Left lung (tissue), 10 donors: ENCODE results near the gene CYFIP2. TPM values are rescaled to one million over a fixed set of nuclear protein-coding genes. Genes with fewer than 3 reads are reported as not detected.

Experiments used
- ATAC-seq: fragments of 200-7000 bp; cut with Tn5 transposase; one replicate; pipeline ENCODE4 v1.9.1; 2020; ENCODE audit warnings: moderate library complexity
- DNase-seq, 4 donors: peaks; one replicate each; pipeline ENCODE4 v3.0.0-alpha.2; 2013 to 2020
- H3K27ac ChIP-seq, 2 donors: fragments of 200-600 bp; sonication (generic) in 1 of 2; one replicate each; pipeline versions ENCODE4 v1.5.0 to v1.8.0; 2020 to 2021
- H3K27me3 ChIP-seq, 2 donors: fragments of 200-600 bp; sonication (generic) in 1 of 2; one replicate each; pipeline versions ENCODE4 v1.5.0 to v1.8.0; 2020 to 2021
- H3K36me3 ChIP-seq, 2 donors: fragments of 200-600 bp; sonication (generic) in 1 of 2; one replicate each; pipeline versions ENCODE4 v1.5.0 to v1.8.0; 2020 to 2021
- H3K4me1 ChIP-seq, 2 donors: fragments of 200-600 bp; one replicate each; pipeline ENCODE4 v1.8.0; 2021
- H3K4me3 ChIP-seq, 2 donors: fragments of 200-600 bp; sonication (generic) in 1 of 2; one replicate each; pipeline versions ENCODE4 v1.5.0 to v1.8.0; 2020 to 2021; ENCODE audit warnings: mild to moderate bottlenecking in 1 of 2
- H3K9me3 ChIP-seq, 2 donors: fragments of 200-600 bp; sonication (generic) in 1 of 2; one replicate each; pipeline versions ENCODE4 v1.5.0 to v1.8.0; 2020 to 2021
- intact Hi-C, 2 donors: fragments of 100-400 bp; cut with DNase I; formaldehyde crosslinking; loops; one replicate each; pipeline versions ENCODE4 v1.11.2 to v1.14.2; 2022
- polyA plus RNA-seq, 6 donors: library from polyadenylated mRNA; unstranded; fragments of 120-200 nt; gene quantifications; one replicate each; pipeline ENCODE4 v1.2.1, GENCODE V29; 2013; ENCODE audit not compliant: insufficient read length in 6 of 6
- total RNA-seq, 2 donors: library from RNA; stranded (reverse); fragmentation: NEBNext Ultra II Directional; extraction: Animal tissue kit (Norgen Biotek cat#: 25700); gene quantifications; one replicate each; pipeline ENCODE4 v1.2.1, GENCODE V29; 2021
- TF ChIP-seq, protein P1 (sequence below), 2 donors: fragments of 200-600 bp; sonication (generic) in 1 of 2; IDR thresholded peaks; one replicate each; pipeline versions ENCODE4 v1.5.0 to v1.8.0; 2021; ENCODE audit warnings: antibody characterized with exemption in 2 of 2
- donor health status: DM: no; HTN: yes; CAD: no.
- donor health status: DM: no; HTN: no; CAD: no.

Gene CYFIP2
- total and polyA plus RNA-seq, 8 donors: 25.6 to 63.4 (median 31.2) TPM

DNA sequence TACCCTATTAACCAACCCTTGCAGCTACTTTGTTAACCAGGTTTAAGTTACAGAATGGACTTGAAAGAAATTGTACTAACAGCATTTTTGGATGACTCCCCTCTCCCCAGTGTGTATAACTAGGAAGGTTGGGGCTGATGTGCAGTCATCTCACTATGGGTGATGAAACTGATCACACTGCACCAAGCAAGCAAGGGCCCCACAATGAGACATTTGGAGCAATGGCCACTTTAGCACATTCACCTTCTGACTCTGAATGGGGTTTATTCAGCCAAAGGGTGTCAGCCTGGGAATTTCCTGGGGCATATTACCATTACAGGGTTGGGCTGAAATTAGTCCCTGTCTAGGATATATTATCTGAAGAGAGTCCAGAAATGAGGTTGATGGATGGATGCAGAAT lies 18.7 kb upstream of the CYFIP2 start:
- Histone ChIP-seq H3K4me1 (no peaks in the 10 kb centered on the region), H3K27ac (no peak overlapping the region), H3K4me3 (no peak overlapping the region), H3K9me3 (no peaks in the 10 kb centered on the region), H3K27me3 (no peaks in the 10 kb centered on the region), H3K36me3 (no peaks in the 10 kb centered on the region)
- no peak for ATAC-seq
- TF ChIP-seq, protein P1, sequence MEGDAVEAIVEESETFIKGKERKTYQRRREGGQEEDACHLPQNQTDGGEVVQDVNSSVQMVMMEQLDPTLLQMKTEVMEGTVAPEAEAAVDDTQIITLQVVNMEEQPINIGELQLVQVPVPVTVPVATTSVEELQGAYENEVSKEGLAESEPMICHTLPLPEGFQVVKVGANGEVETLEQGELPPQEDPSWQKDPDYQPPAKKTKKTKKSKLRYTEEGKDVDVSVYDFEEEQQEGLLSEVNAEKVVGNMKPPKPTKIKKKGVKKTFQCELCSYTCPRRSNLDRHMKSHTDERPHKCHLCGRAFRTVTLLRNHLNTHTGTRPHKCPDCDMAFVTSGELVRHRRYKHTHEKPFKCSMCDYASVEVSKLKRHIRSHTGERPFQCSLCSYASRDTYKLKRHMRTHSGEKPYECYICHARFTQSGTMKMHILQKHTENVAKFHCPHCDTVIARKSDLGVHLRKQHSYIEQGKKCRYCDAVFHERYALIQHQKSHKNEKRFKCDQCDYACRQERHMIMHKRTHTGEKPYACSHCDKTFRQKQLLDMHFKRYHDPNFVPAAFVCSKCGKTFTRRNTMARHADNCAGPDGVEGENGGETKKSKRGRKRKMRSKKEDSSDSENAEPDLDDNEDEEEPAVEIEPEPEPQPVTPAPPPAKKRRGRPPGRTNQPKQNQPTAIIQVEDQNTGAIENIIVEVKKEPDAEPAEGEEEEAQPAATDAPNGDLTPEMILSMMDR (IDR thresholded peaks at IDR 0.05): no peak
- intact Hi-C loops: no loop called here
- no peak for DNase-seq

DNA sequence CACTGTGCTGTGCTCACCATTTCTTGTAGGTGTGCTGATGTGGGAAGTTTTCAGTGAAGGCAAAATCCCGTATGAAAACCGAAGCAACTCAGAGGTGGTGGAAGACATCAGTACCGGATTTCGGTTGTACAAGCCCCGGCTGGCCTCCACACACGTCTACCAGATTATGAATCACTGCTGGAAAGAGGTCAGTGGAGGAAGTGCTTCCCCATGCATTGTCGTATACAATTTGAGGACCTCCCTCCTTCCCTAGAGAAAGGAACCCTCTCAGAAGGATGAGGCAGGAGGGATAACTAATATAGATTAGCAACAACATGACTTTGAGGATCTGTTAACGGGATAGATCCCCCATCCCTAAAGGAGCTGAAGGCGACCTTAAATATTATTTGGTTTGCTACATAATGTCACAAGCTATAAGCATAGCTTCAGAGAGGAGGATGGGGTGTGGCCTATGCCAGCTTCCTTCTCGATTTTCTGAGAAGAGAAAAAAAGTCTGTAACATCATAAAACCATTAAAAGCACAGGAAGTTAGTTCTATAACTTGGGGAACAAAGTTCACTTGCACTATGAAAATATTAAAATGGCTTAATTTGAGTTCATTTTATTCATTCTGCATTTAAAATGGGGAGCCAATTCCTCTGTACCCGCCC lies 17.0 kb upstream of the CYFIP2 start:
- intact Hi-C loops: no loop called here
- no peaks in the 10 kb centered on the region for H3K9me3 ChIP-seq
- H3K27ac ChIP-seq: peak overlapping the region in 1 of 2 donors; percentile 39
- H3K36me3 ChIP-seq: no peaks in the 10 kb centered on the region
- H3K4me3 ChIP-seq: no peak overlapping the region
- peaks cover 0 to 8% of the 10 kb centered on the region in 2 donors for H3K4me1 ChIP-seq
- no peaks in the 10 kb centered on the region for H3K27me3 ChIP-seq
- TF ChIP-seq, protein P1 (IDR thresholded peaks at IDR 0.05): no peak
- ATAC-seq (peak; percentile 43), DNase-seq (peak in 1 of 4 donors; percentile 47)

DNA sequence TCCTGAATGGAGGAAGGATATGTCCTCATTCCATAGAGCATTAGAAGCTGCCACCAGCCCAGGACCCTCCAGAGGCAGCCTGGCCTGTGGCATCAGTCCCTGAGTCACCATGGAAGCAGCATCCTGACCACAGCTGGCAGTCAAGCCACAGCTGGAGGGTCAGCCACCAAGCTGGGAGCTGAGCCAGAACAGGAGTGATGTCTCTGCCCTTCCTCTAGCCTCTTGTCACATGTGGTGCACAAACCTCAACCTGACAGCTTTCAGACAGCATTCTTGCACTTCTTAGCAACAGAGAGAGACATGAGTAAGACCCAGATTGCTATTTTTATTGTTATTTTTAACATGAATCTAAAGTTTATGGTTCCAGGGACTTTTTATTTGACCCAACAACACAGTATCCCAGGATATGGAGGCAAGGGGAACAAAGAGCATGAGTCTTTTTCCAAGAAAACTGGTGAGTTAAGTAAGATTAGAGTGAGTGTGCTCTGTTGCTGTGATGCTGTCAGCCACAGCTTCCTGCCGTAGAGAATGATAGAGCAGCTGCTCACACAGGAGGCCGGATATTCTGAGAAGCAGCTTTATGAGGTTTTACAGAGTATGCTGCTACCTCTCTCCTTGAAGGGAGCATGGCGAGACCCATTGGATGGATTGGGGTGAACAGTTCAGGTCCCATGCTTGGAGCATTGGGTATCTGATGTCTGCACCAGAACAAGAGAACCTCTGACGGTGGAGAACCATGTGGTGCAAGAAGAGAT lies 13.0 kb upstream of the CYFIP2 start:
- Histone ChIP-seq H3K27me3 (no peaks in the 10 kb centered on the region), H3K9me3 (no peaks in the 10 kb centered on the region), H3K4me1 (peaks cover 0 to 8% of the 10 kb centered on the region in 2 donors), H3K27ac (peak overlapping the region in 1 of 2 donors; percentile 38), H3K4me3 (no peak overlapping the region), H3K36me3 (no peaks in the 10 kb centered on the region)
- intact Hi-C loops: loop anchor here in 1 of 2 donors (10.0 kb wide), 1 partner anchor 62 kb away; no protein-coding TSS in a partner anchor
- DNase-seq: no peak
- ATAC-seq: peak; percentile 57
- TF ChIP-seq, protein P1 (IDR thresholded peaks at IDR 0.05): no peak

DNA sequence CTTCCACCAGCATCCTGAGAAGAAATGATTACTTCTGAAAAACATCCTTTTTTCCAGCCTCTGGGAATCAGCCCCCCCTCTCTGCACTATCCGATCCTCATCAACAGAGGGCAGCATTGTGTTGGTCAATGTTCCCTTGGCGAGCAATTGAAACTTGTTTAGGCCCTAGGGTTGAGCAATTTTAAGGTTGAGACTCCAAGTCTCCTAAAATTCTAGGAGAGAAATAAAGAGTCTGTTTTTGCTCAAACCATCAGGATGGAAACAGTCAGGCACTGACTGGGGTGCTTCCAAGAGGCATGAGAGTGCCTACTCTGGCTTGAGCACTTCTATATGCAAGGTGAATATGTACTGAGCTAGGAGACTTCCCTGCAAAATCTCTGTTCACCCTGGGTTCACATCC lies 12.4 kb upstream of the CYFIP2 start:
- no peak overlapping the region for H3K4me3 ChIP-seq
- ATAC-seq (peak; percentile 95), DNase-seq (no peak)
- intact Hi-C loops: loop anchor here in 1 of 2 donors (10.0 kb wide), 1 partner anchor 61 kb away; no protein-coding TSS in a partner anchor
- no peak overlapping the region for H3K27ac ChIP-seq
- no peaks in the 10 kb centered on the region for H3K27me3 ChIP-seq
- no peaks in the 10 kb centered on the region for H3K36me3 ChIP-seq
- H3K9me3 ChIP-seq: no peaks in the 10 kb centered on the region
- TF ChIP-seq, protein P1 (IDR thresholded peaks at IDR 0.05): peak; percentile 81 to 85
- H3K4me1 ChIP-seq: peaks cover 0 to 8% of the 10 kb centered on the region in 2 donors

DNA sequence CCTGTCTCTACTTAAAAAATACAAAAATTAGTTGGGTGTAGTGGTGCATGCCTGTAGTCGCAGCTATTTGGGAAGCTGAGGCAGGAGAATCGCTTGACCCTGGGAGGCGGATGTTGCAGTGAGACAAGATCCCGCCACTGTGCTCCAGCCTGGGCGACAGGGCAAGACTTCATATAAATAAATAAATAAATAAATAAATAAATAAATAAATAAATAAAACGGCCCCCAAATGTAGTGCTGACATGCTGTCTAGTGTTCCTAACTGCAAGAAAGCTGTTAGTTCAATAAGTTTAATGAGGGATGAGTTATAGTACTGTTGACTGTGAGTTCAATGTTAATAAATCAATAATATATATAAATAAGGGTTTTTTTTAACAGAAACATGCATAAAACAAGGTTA lies 7.5 kb upstream of the CYFIP2 start:
- Histone ChIP-seq H3K27ac (no peak overlapping the region), H3K9me3 (no peaks in the 10 kb centered on the region), H3K4me3 (no peak overlapping the region), H3K36me3 (no peaks in the 10 kb centered on the region), H3K27me3 (no peaks in the 10 kb centered on the region), H3K4me1 (peaks cover 0 to 3% of the 10 kb centered on the region in 2 donors)
- TF ChIP-seq, protein P1 (IDR thresholded peaks at IDR 0.05): no peak
- ATAC-seq (no peak), DNase-seq (no peak)
- intact Hi-C loops: loop anchor here in 1 of 2 donors (10.0 kb wide), 1 partner anchor 56 kb away; no protein-coding TSS in a partner anchor
